B cell (primary cell): Measurements from ENCODE around the gene GLB1L3.

Experiments used
- CTCF ChIP-seq: fragments of 200-600 bp; IDR thresholded peaks from one replicate; pipeline ENCODE4 v1.8.0; 2022; ENCODE audit warnings: antibody characterized with exemption, mild to moderate bottlenecking
- EZH2 ChIP-seq: IDR thresholded peaks from 2 replicates; pipeline ENCODE4 v1.6.1; 2012; ENCODE audit warnings: borderline replicate concordance, low read depth, mild to moderate bottlenecking, moderate library complexity, low read length; ENCODE audit not compliant: insufficient read depth, poor library complexity, severe bottlenecking

GRCh38 chr11:134283461-134284230, 7.5 kb downstream of the GLB1L3 start:
- no peak for TF ChIP-seq EZH2
- TF ChIP-seq CTCF, result no peak
